Inflammatory macrophage treated with lipopolysaccharide for 4 hours (primary cell): ENCODE results near the gene FOXB2.
"Not testable (repeated sequence)": the region's sequence is repeated elsewhere in the genome, so short reads cannot be mapped to it uniquely, and the experiment has no call there.

Experiments used
- DNase-seq: peaks from one replicate; pipeline ENCODE4 v3.0.0-alpha.2; 2020

Gene FOXB2

GRCh38 chr9:77016526-77017504 is 2.6 kb upstream of the FOXB2 start:
- no peak for DNase-seq

GRCh38 chr9:77017505-77017894 is 2.0 kb upstream of the FOXB2 start:
- no peak for DNase-seq

- no peak for DNase-seq
Observed at GRCh38 chr9:77018058-77018968, 1.1 kb upstream of the FOXB2 start.

GRCh38 chr9:77018969-77019235 is 553 bp upstream of the FOXB2 start:
- no peak for DNase-seq

GRCh38 chr9:77019926-77020412 is 514 bp downstream of the FOXB2 start:
- no peak for DNase-seq

- DNase-seq, result no peak
Observed at GRCh38 chr9:77020413-77021290, 1.2 kb downstream of the FOXB2 start.

GRCh38 chr9:77021291-77021894 is 1.9 kb downstream of the FOXB2 start:
- no peak for DNase-seq

- DNase-seq, result no peak
Observed at GRCh38 chr9:77021922-77022782, 2.7 kb downstream of the FOXB2 start.

- no peak for DNase-seq
Observed at GRCh38 chr9:77022783-77023440, 3.5 kb downstream of the FOXB2 start.

- DNase-seq, result no peak
Observed at GRCh38 chr9:77023726-77024125, 4.3 kb downstream of the FOXB2 start.

GRCh38 chr9:77024776-77025545 is 5.5 kb downstream of the FOXB2 start:
- DNase-seq, result no peak

GRCh38 chr9:77028478-77028877 is 9.0 kb downstream of the FOXB2 start:
- DNase-seq, result no peak

- no peak for DNase-seq
Observed at GRCh38 chr9:77030045-77030444, 10.6 kb downstream of the FOXB2 start.

GRCh38 chr9:77038281-77039036 is 19.0 kb downstream of the FOXB2 start:
- no peak for DNase-seq

- no peak for DNase-seq
Observed at GRCh38 chr9:77040340-77040739, 20.9 kb downstream of the FOXB2 start.

GRCh38 chr9:77043743-77044142 is 24.3 kb downstream of the FOXB2 start:
- not testable (repeated sequence) for DNase-seq

GRCh38 chr9:77060681-77061080 is 41.2 kb downstream of the FOXB2 start:
- not testable (repeated sequence) for DNase-seq

GRCh38 chr9:77063645-77064285 is 44.3 kb downstream of the FOXB2 start:
- no peak for DNase-seq

GRCh38 chr9:77066388-77066787 is 46.9 kb downstream of the FOXB2 start:
- DNase-seq, result no peak
